PFSK-1 (cell line): ENCODE measurements around the gene MRPS7.

ENCODE experiments used
- POLR2AphosphoS5 ChIP-seq: IDR thresholded peaks from 2 replicates; pipeline ENCODE4 v1.6.1; 2012; ENCODE audit warnings: low read depth, mild to moderate bottlenecking, control low read depth, low read length, moderate library complexity
- SIN3A ChIP-seq: IDR thresholded peaks from 2 replicates; pipeline ENCODE4 v1.6.1; 2012; ENCODE audit warnings: mild to moderate bottlenecking, low read length, moderate library complexity, borderline replicate concordance; ENCODE audit not compliant: insufficient read depth
- TAF1 ChIP-seq: IDR thresholded peaks from 2 replicates; pipeline ENCODE4 v1.6.1; 2012; ENCODE audit warnings: low read length, control low read depth, borderline replicate concordance; ENCODE audit not compliant: insufficient read depth
- TF ChIP-seq, protein P1 (sequence below), 2 experiments: IDR thresholded peaks; 2 replicates each; pipeline versions ENCODE4 v1.6.1 to v1.8.0; 2011 to 2012; ENCODE audit warnings: low read depth in 2 of 2, low read length in 2 of 2, control low read depth in 1 of 2, inconsistent platforms in 1 of 2, mild to moderate bottlenecking in 1 of 2, moderate library complexity in 1 of 2; ENCODE audit not compliant: insufficient read depth in 1 of 2

DNA sequence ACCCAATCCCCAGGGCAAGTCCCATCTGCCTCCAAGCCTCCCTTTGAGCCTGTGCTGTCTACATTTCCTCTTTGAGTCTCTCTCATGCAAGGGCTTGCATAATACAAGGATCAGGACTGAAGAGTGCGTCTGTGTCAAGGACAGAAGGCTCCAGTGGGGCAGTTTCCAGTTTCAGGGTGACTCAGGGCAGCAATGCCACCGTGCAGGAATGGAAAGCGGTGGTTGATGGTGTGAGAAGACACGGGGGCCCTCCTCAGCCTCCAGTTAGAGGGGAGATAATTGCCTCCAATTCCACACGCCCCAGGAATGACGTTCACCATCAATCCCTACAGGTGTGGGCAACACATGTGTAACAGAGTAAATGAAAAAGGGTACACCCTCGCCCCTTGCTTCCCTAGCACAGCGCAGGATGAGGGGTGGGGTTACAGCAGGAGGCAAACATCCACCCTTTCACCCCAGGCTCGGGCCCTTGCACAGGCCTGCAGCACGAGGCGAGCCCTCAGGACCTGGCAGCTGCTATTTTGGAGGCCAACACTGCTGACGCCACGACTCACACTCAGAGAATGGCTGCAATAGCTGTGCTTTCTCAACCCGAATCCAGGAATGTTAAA, 52.4 kb downstream of the MRPS7 start:
- TF ChIP-seq POLR2AphosphoS5 (no peak), TAF1 (no peak), SIN3A (no peak)
- TF ChIP-seq, protein P1, sequence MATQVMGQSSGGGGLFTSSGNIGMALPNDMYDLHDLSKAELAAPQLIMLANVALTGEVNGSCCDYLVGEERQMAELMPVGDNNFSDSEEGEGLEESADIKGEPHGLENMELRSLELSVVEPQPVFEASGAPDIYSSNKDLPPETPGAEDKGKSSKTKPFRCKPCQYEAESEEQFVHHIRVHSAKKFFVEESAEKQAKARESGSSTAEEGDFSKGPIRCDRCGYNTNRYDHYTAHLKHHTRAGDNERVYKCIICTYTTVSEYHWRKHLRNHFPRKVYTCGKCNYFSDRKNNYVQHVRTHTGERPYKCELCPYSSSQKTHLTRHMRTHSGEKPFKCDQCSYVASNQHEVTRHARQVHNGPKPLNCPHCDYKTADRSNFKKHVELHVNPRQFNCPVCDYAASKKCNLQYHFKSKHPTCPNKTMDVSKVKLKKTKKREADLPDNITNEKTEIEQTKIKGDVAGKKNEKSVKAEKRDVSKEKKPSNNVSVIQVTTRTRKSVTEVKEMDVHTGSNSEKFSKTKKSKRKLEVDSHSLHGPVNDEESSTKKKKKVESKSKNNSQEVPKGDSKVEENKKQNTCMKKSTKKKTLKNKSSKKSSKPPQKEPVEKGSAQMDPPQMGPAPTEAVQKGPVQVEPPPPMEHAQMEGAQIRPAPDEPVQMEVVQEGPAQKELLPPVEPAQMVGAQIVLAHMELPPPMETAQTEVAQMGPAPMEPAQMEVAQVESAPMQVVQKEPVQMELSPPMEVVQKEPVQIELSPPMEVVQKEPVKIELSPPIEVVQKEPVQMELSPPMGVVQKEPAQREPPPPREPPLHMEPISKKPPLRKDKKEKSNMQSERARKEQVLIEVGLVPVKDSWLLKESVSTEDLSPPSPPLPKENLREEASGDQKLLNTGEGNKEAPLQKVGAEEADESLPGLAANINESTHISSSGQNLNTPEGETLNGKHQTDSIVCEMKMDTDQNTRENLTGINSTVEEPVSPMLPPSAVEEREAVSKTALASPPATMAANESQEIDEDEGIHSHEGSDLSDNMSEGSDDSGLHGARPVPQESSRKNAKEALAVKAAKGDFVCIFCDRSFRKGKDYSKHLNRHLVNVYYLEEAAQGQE (IDR thresholded peaks at IDR 0.05; ENCODE audit: insufficient read depth in 1 of 2, low read depth in 2 of 2, low read length in 2 of 2): no peak
